ENCODE results near the gene MAPK8IP3. TPM values are rescaled to one million over a fixed set of nuclear protein-coding genes. Genes with fewer than 3 reads are reported as not detected.

The MAPK8IP3 gene
- polyA plus RNA-seq, 3 donors, result 47.2 to 91.9 (median 57.6) TPM

- DNase-seq (ENCODE audit: extremely low read depth in 1 of 11, low read depth in 9 of 11, low spot score in 4 of 11), result no peak
These were observed 71.0 kb downstream of the MAPK8IP3 start for GRCh38 chr16:1776991-1777374.

DNA sequence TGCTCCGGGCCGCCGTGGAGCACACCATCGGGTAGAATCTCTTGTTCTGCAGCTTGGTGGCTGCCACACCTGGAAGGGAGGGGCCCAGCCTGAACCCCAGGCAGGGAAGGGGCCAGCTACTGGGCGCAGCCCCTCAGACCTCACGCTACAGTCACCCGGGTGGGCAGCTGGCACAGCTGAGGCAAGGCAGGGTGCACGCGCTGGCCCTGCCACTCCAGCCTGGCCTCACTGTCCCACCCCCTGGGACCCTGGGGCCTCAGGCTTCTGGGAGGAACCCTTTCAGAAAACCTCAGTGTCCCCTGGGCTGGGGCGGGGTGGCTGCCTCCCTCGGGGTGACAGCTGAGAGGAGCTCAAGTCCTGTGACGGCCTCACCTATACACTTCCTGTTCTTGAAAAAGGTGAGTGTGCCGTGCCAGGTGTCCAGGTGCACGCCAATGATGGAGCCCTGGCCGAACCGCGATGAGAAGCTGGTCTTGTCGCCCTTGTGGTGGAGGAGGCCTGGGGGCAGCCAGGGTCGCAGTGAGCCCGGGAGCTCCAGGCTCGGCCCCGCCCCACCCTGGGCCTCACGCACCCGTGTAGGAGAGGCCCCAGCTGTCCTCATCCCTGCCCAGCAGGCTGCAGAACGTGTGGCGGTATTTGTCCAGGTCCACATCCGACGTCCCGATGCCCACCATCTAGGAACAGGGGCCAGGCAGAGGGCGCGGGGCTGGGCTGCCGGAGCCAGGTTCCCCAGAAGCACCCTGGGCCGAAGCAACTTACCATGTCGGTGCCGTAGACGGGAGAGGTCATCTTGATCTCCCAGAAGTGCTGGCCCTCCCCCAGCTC is 71.6 kb downstream of the MAPK8IP3 start:
- no peak for DNase-seq (ENCODE audit: extremely low read depth in 1 of 11, low read depth in 9 of 11, low spot score in 4 of 11)

GRCh38 chr16:1778200-1779179 is 72.5 kb downstream of the MAPK8IP3 start:
- DNase-seq (ENCODE audit: extremely low read depth in 1 of 11, low read depth in 9 of 11, low spot score in 4 of 11), result no peak

- no peak for DNase-seq (ENCODE audit: extremely low read depth in 1 of 11, low read depth in 9 of 11, low spot score in 4 of 11)
These were observed 73.3 kb downstream of the MAPK8IP3 start for GRCh38 chr16:1779234-1779701.

GRCh38 chr16:1779741-1780676 is 74.0 kb downstream of the MAPK8IP3 start:
- no peak for DNase-seq (ENCODE audit: extremely low read depth in 1 of 11, low read depth in 9 of 11, low spot score in 4 of 11)

GRCh38 chr16:1780677-1781072 is 74.7 kb downstream of the MAPK8IP3 start:
- DNase-seq (ENCODE audit: extremely low read depth in 1 of 11, low read depth in 9 of 11, low spot score in 4 of 11), result no peak

- no peak for DNase-seq (ENCODE audit: extremely low read depth in 1 of 11, low read depth in 9 of 11, low spot score in 4 of 11)
These were observed 75.3 kb downstream of the MAPK8IP3 start for GRCh38 chr16:1781254-1781653.

GRCh38 chr16:1781758-1782407 is 75.9 kb downstream of the MAPK8IP3 start:
- DNase-seq (ENCODE audit: extremely low read depth in 1 of 11, low read depth in 9 of 11, low spot score in 4 of 11), result no peak

DNA sequence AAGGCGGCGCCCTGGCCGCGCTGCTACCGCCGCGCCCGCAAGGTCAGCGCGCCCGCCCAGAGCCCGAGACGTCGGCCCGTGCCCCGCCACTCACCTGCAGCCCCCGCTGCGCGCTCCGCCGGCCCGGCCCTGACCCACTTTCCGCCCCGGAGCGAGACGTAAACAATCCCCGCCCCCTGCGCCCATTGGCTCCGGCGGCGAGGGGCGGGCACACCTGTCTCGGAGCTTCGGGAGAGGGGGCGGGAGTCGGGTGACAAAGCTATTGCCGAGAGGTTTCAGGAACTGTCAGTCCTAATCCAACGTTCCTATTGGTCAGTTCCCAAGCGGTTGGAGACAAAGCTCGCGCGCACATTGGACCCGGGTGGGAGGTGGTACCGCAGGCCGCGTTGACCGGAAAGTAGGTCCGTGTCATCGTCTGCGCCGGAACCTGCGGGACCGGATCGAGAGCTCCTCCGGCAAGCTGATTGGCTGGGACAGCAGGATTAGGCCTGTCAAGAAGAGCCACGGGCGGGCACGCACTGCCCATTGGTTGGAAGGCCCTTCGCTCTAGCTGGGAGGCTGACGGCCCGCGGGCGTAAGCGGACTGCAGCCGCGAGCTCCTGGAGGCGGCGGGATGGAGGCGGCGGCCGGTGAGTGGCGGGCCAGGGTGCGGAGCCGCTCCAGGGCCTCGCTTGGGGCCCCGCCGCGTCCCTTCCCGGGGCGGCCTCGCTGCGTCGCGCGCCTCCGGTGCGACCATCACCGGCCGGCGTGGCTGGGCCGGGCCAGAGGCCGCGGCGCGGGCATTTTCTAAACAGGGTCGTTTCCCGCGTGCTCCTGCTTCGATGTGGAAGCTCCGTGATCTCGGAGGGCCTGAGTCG is 76.6 kb downstream of the MAPK8IP3 start, which contains the start of the genes NUBP2 and SPSB3:
Gene NUBP2 (plus strand): TSS at position 553 of the 857 bp plus-strand sequence. CDS start 61 bp downstream, at position 614.
Gene SPSB3 (minus strand): TSS at position 164 of the 857 bp plus-strand sequence. CDS start 1,088 bp downstream, outside the sequence.
- peak; percentile 98 to 100 (median 100) for DNase-seq (ENCODE audit: extremely low read depth in 1 of 11, low read depth in 9 of 11, low spot score in 4 of 11)

GRCh38 chr16:1784977-1785845 is 79.2 kb downstream of the MAPK8IP3 start:
- DNase-seq (ENCODE audit: extremely low read depth in 1 of 11, low read depth in 9 of 11, low spot score in 4 of 11), result no peak

- no peak for DNase-seq (ENCODE audit: extremely low read depth in 1 of 11, low read depth in 9 of 11, low spot score in 4 of 11)
These were observed 79.8 kb downstream of the MAPK8IP3 start for GRCh38 chr16:1785846-1786170.

DNA sequence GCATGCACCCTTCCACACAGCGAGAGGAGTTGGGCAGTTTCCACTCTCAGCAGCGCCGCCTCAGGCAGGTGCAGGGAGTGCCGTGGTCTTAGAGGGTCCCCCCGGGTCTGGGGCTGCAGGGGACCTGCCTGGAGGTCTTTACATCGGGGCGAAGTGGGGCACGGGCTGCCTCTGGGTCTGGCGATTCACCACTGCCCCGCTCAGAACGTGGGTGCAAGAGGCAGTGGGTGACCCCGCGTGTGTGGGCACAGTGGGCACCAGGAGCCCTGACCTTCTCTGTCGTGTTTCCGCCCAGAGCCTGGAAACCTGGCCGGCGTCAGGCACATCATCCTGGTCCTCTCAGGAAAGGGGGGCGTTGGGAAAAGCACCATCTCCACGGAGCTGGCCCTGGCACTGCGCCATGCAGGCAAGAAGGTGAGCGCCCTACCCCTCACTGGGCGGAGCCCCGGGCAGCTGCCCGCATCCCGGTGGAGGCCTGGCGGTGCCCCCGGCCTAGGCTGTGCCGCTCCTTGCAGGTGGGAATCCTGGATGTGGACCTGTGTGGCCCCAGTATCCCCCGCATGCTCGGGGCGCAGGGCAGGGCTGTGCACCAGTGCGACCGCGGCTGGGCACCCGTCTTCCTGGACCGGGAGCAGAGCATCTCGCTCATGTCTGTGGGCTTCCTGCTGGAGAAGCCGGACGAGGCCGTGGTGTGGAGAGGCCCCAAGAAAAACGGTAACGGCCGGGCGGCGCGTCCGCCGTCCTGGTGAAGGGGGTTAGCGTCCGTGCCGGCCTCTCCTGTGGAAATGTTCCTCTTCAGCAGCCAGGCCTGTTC is 80.5 kb downstream of the MAPK8IP3 start:
- DNase-seq (ENCODE audit: extremely low read depth in 1 of 11, low read depth in 9 of 11, low spot score in 4 of 11), result no peak

DNA sequence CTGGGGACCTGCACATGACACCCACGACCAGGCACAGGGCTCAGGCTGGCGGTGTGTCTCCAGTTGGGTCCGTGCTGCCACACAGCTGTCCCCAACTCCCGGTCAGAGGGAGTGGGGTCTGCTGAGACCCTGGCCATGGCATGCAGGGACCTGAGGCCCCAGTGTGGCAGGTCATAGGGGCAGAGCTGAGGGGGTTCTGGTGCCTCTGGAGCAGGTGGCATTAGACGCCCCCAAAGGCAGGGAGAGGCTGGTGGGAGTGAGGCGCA is 81.0 kb downstream of the MAPK8IP3 start:
- DNase-seq (ENCODE audit: extremely low read depth in 1 of 11, low read depth in 9 of 11, low spot score in 4 of 11), result no peak

- DNase-seq (ENCODE audit: extremely low read depth in 1 of 11, low read depth in 9 of 11, low spot score in 4 of 11), result no peak
These were observed 81.5 kb downstream of the MAPK8IP3 start for GRCh38 chr16:1787322-1788094.

DNA sequence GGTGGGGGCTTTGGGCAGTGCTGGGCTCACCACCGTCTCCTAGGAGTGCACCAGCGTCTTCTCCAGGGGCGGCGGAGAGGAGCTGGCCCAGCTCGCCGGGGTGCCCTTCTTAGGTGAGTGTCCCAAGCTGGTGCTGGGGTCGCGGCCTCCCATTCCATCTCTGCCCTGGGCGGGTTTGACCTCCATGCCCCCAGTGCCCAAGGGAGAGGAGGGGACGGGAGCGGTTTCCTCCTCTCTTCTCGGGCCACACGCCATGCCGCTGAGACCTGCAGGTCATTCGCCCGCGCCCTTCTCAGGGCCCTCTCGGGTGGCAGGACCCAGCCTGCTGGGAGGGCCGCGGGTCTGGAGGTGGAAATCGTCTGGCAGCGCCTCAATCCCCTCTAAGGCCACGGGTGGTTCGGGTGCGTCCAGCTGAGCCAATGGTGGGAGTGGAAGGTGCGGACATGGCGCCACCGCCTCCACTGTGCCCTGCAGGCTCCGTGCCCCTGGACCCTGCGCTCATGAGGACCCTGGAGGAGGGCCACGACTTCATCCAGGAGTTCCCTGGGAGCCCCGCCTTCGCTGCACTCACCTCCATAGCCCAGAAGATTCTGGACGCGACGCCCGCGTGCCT is 82.2 kb downstream of the MAPK8IP3 start:
- DNase-seq (ENCODE audit: extremely low read depth in 1 of 11, low read depth in 9 of 11, low spot score in 4 of 11), result no peak
